ENCODE results near the gene PLA2G4D.

PLA2G4D gene

GRCh38 chr15:42018306-42019224 lies 75.8 kb downstream of the PLA2G4D start:
- DNase-seq (ENCODE audit: low spot score): no peak
